CD4-positive, alpha-beta T cell (primary cell): ENCODE data around the gene UBE2Q1. TPM values are rescaled to one million over a fixed set of nuclear protein-coding genes. Genes with fewer than 3 reads are reported as not detected.

ENCODE experiments used
- ATAC-seq: fragments of 200-7000 bp; cut with Tn5 transposase; one replicate; pipeline ENCODE4 v1.10.0; 2022; ENCODE audit warnings: mild to moderate bottlenecking; ENCODE audit not compliant: poor library complexity
- CTCF ChIA-PET: fragments of 350-600 bp; sonication (Branson Sonifier 250); formaldehyde crosslinking; loops from one replicate; lab custom pipeline; 2021; ENCODE audit warnings: antibody characterized with exemption, inconsistent platforms; lab: Charles Lee
- POLR2A ChIA-PET: fragments of 350-600 bp; sonication (Branson Sonifier 250); formaldehyde crosslinking; loops from one replicate; lab custom pipeline; 2021; ENCODE audit warnings: antibody characterized with exemption, inconsistent platforms; lab: Charles Lee
- DNase-seq, 14 experiments: peaks; one replicate each; pipeline ENCODE4 v3.0.0-alpha.2; 2013 to 2020; ENCODE audit warnings: mixed read lengths in 2 of 14
- H3K27ac ChIP-seq, 2 donors: one replicate each; pipeline versions ENCODE4 v1.5.1 to v1.7.0; 2013; ENCODE audit warnings: low read length in 2 of 2, low read depth in 1 of 2, mild to moderate bottlenecking in 1 of 2
- H3K27me3 ChIP-seq, 2 experiments: 1 replicate in 1 of 2; 2 replicates in 1 of 2; pipeline versions ENCODE4 v1.6.1 to v1.7.0; 2013; ENCODE audit warnings: low read length in 2 of 2, control low read depth in 1 of 2, mild to moderate bottlenecking in 1 of 2, moderate library complexity in 1 of 2; ENCODE audit not compliant: insufficient read depth in 2 of 2, control insufficient read depth in 1 of 2
- H3K36me3 ChIP-seq: one replicate; pipeline ENCODE4 v1.6.1; 2013; ENCODE audit warnings: low read length, control low read depth; ENCODE audit not compliant: insufficient read depth
- H3K4me1 ChIP-seq: one replicate; pipeline ENCODE4 v1.6.1; 2013; ENCODE audit warnings: low read length, control low read depth; ENCODE audit not compliant: insufficient read depth
- H3K4me3 ChIP-seq: one replicate; pipeline ENCODE4 v1.5.1; 2013; ENCODE audit warnings: mild to moderate bottlenecking, low read length, moderate library complexity
- H3K9me3 ChIP-seq, 2 experiments: 1 replicate in 1 of 2; 2 replicates in 1 of 2; pipeline versions ENCODE4 v1.6.1 to v1.7.0; 2013; ENCODE audit warnings: low read length in 2 of 2, mild to moderate bottlenecking in 2 of 2, control low read depth in 1 of 2, moderate library complexity in 1 of 2; ENCODE audit not compliant: control insufficient read depth in 1 of 2, insufficient read depth in 1 of 2
- H3K27ac Mint-ChIP-seq: one replicate; pipeline ENCODE4 v1.8.0; 2020; ENCODE audit warnings: mixed read lengths
- H3K27me3 Mint-ChIP-seq: one replicate; pipeline ENCODE4 v1.8.0; 2021; ENCODE audit warnings: mixed read lengths
- H3K36me3 Mint-ChIP-seq: one replicate; pipeline ENCODE4 v1.8.0; 2021; ENCODE audit warnings: low read depth, mixed read lengths
- H3K4me1 Mint-ChIP-seq: one replicate; pipeline ENCODE4 v1.8.0; 2021; ENCODE audit warnings: low read depth, mixed read lengths
- H3K4me3 Mint-ChIP-seq: one replicate; pipeline ENCODE4 v1.8.0; 2020; ENCODE audit warnings: mild to moderate bottlenecking, mixed read lengths
- H3K9me3 Mint-ChIP-seq: one replicate; pipeline ENCODE4 v1.8.0; 2020; ENCODE audit warnings: mixed read lengths
- CTCF ChIP-seq: fragments of 200-600 bp; IDR thresholded peaks from one replicate; pipeline ENCODE4 v1.8.0; 2022; ENCODE audit warnings: antibody characterized with exemption, mild to moderate bottlenecking
- intact Hi-C, 2 experiments: fragments of 100-400 bp; cut with DNase I in 1 of 2; cut with micrococcal nuclease in 1 of 2; formaldehyde crosslinking; loops; one replicate each; pipeline versions ENCODE4 v1.15.1 to v1.9.0; 2023 to 2025; cut with DNase I, micrococcal nuclease
- total RNA-seq, 174 experiments: library from RNA in 2 of 174; stranded (reverse) in 2 of 174; gene quantifications; one replicate each; pipeline ENCODE4 v1.2.3 and lab custom pipeline; 2021 to 2026

The UBE2Q1 gene
- total RNA-seq, 2 experiments from 2014 or later: 78.7 to 82.3 TPM

GRCh38 chr1:154590756-154591155 is 32.3 kb upstream of the UBE2Q1 start:
- Mint-ChIP-seq H3K9me3 (no peaks in the 10 kb centered on the region), H3K27me3 (no peaks in the 10 kb centered on the region), H3K4me1 (no peaks in the 10 kb centered on the region), H3K4me3 (no peak overlapping the region), H3K36me3 (peaks cover 97% of the 10 kb centered on the region), H3K27ac (no peak overlapping the region)
- DNase-seq (no peak), ATAC-seq (no peak)
- Histone ChIP-seq H3K27me3 (no peaks in the 10 kb centered on the region), H3K36me3 (peaks cover 96% of the 10 kb centered on the region), H3K27ac (no peak overlapping the region), H3K4me3 (no peak overlapping the region), H3K4me1 (no peaks in the 10 kb centered on the region), H3K9me3 (no peaks in the 10 kb centered on the region)
- TF ChIP-seq CTCF: no peak
- POLR2A ChIA-PET: no interaction called here
- CTCF ChIA-PET: no interaction called here
- intact Hi-C loops: no loop called here

- Mint-ChIP-seq H3K27me3 (no peaks in the 10 kb centered on the region), H3K27ac (no peak overlapping the region), H3K36me3 (peaks cover 100% of the 10 kb centered on the region), H3K4me3 (no peak overlapping the region), H3K4me1 (no peaks in the 10 kb centered on the region), H3K9me3 (no peaks in the 10 kb centered on the region)
- Histone ChIP-seq H3K27me3 (no peaks in the 10 kb centered on the region), H3K9me3 (no peaks in the 10 kb centered on the region), H3K4me1 (no peaks in the 10 kb centered on the region), H3K27ac (no peak overlapping the region), H3K4me3 (no peak overlapping the region), H3K36me3 (peaks cover 97% of the 10 kb centered on the region)
- CTCF ChIA-PET: no interaction called here
- POLR2A ChIA-PET: interaction anchor here (1.0 kb wide), 1 partner anchor 8 kb away, joined by 3 read pairs; no protein-coding TSS in a partner anchor
- intact Hi-C loops: no loop called here
- no peak for DNase-seq
- TF ChIP-seq CTCF: no peak
- ATAC-seq: no peak
Measured at GRCh38 chr1:154589780-154590179, 31.3 kb upstream of the UBE2Q1 start.

DNA sequence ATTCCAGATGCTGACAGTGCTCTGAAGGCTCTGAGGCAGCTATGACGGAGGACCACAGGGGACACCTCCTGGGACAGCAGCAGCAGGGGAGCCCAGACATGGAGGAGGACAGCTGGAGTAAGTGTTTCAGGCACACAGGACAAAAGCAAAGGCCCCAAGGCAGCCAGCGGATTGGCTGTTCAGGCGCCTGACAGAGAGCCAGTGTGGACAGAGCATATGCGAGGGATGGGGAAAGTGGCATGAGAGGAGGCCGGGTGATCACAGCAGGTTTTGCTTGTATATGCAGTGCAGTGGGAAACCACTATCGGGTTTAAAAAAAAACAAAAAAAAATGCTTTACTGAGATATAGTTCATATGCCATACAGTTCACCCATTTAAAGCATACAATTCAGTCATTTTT is 28.2 kb upstream of the UBE2Q1 start:
- no peaks in the 10 kb centered on the region for H3K9me3 ChIP-seq

More for the DNA sequence above, 28.2 kb upstream of the UBE2Q1 start:
- Histone ChIP-seq H3K27me3 (no peaks in the 10 kb centered on the region), H3K4me3 (no peak overlapping the region), H3K4me1 (no peaks in the 10 kb centered on the region), H3K36me3 (peaks cover 100% of the 10 kb centered on the region), H3K27ac (no peak overlapping the region)
- H3K4me1 Mint-ChIP-seq: no peaks in the 10 kb centered on the region
- intact Hi-C loops: no loop called here
- peak overlapping the region; percentile 36 for H3K27ac Mint-ChIP-seq
- CTCF ChIA-PET: no interaction called here
- POLR2A ChIA-PET: no interaction called here
- H3K4me3 Mint-ChIP-seq: no peak overlapping the region
- ATAC-seq (no peak), DNase-seq (no peak)
- TF ChIP-seq CTCF: no peak
- H3K9me3 Mint-ChIP-seq: no peaks in the 10 kb centered on the region
- no peaks in the 10 kb centered on the region for H3K27me3 Mint-ChIP-seq
- H3K36me3 Mint-ChIP-seq: peaks cover 100% of the 10 kb centered on the region
